PC-3 (cell line): Measurements from ENCODE around the gene DPM2. TPM values are rescaled to one million over a fixed set of nuclear protein-coding genes. Genes with fewer than 3 reads are reported as not detected.
A peak's percentile ranks its signal among the peaks of the same experiment; 100 is the strongest.

Experiments
- ATAC-seq: fragments of 200-7000 bp; cut with Tn5 transposase; 2 replicates; pipeline ENCODE4 v1.9.1; 2020; ENCODE audit warnings: mild to moderate bottlenecking, moderate library complexity
- BruUV-seq: library from RNA; stranded (reverse); fragments of 400-500 nt; replicated peaks from 2 replicates; lab custom pipeline; 2021; lab: Mats Ljungman, UMichigan
- CTCF ChIA-PET: fragments of 300-600 bp; sonication (Branson Sonifier 250); formaldehyde crosslinking; loops from one replicate; lab custom pipeline; 2022; ENCODE audit warnings: antibody characterized with exemption; lab: Charles Lee
- POLR2A ChIA-PET: fragments of 300-600 bp; sonication (Branson Sonifier 250); formaldehyde crosslinking; loops from one replicate; lab custom pipeline; 2022; ENCODE audit warnings: antibody characterized with exemption; ENCODE audit not compliant: unreplicated experiment; lab: Charles Lee
- DNase-seq: peaks from one replicate; pipeline ENCODE4 v3.0.0-alpha.2; 2015
- H2AFZ ChIP-seq: fragments of 300-600 bp; sonication (generic); 2 replicates; pipeline ENCODE4 v1.6.0; 2016; ENCODE audit warnings: antibody characterized with exemption, low read length
- H3F3A ChIP-seq: fragments of 300-600 bp; sonication (generic); one replicate; pipeline ENCODE4 v1.6.0; 2017; ENCODE audit warnings: antibody characterized with exemption, low read length, control low read depth, mild to moderate bottlenecking; ENCODE audit not compliant: unreplicated experiment
- H3K27ac ChIP-seq: fragments of 300-600 bp; sonication (generic); 2 replicates; pipeline ENCODE4 v1.5.1; 2016; ENCODE audit warnings: mild to moderate bottlenecking, low read length
- H3K27me3 ChIP-seq: fragments of 300-600 bp; sonication (generic); 2 replicates; pipeline ENCODE4 v1.6.1; 2016; ENCODE audit warnings: low read length, mixed read lengths
- H3K36me3 ChIP-seq: fragments of 300-600 bp; sonication (generic); 2 replicates; pipeline ENCODE4 v1.6.1; 2016; ENCODE audit warnings: low read depth, mixed run types, low read length, mixed read lengths
- H3K4me1 ChIP-seq: fragments of 300-600 bp; sonication (generic); 2 replicates; pipeline ENCODE4 v1.5.1; 2016; ENCODE audit warnings: low read length; ENCODE audit not compliant: insufficient read depth
- H3K4me2 ChIP-seq: fragments of 300-600 bp; sonication (generic); 2 replicates; pipeline ENCODE4 v1.6.0; 2016; ENCODE audit warnings: low read length
- H3K4me3 ChIP-seq: fragments of 300-600 bp; sonication (generic); 2 replicates; pipeline ENCODE4 v1.5.1; 2016; ENCODE audit warnings: mild to moderate bottlenecking, low read length, mixed read lengths
- H3K79me2 ChIP-seq: fragments of 300-600 bp; sonication (generic); 2 replicates; pipeline ENCODE4 v1.6.1; 2017; ENCODE audit warnings: low read length, mixed read lengths
- H3K9ac ChIP-seq: fragments of 300-600 bp; sonication (generic); 2 replicates; pipeline ENCODE4 v1.6.0; 2016; ENCODE audit warnings: mild to moderate bottlenecking, low read length
- H3K9me2 ChIP-seq: fragments of 300-600 bp; sonication (generic); replicated peaks from 2 replicates; pipeline ENCODE4 v1.6.1; 2016; ENCODE audit warnings: mixed run types, low read length, mixed read lengths
- H3K9me3 ChIP-seq: fragments of 300-600 bp; sonication (generic); 2 replicates; pipeline ENCODE4 v1.6.1; 2016; ENCODE audit warnings: low read length, mixed read lengths
- H4K20me1 ChIP-seq: fragments of 300-600 bp; sonication (generic); 2 replicates; pipeline ENCODE4 v1.6.1; 2016; ENCODE audit warnings: low read length, mixed read lengths
- CTCF ChIP-seq: fragments of 300-600 bp; sonication (generic); conservative IDR thresholded peaks from 2 replicates; pipeline ENCODE4 v1.5.1; 2017; ENCODE audit warnings: antibody characterized with exemption, low read depth, mild to moderate bottlenecking, low read length
- EZH2 ChIP-seq: fragments of 300-600 bp; sonication (generic); IDR thresholded peaks from one replicate; pipeline ENCODE4 v1.6.1; 2017; ENCODE audit warnings: antibody characterized with exemption, mild to moderate bottlenecking, low read length; ENCODE audit not compliant: unreplicated experiment
- EZH2phosphoT487 ChIP-seq: fragments of 300-600 bp; sonication (generic); IDR thresholded peaks from 2 replicates; pipeline ENCODE4 v1.6.1; 2018; ENCODE audit warnings: mild to moderate bottlenecking, antibody characterized with exemption, low read length, borderline replicate concordance
- intact Hi-C: fragments of 100-400 bp; cut with micrococcal nuclease; formaldehyde crosslinking; loops from 2 replicates; pipeline ENCODE4 v1.9.0; 2023
- total RNA-seq: library from RNA; depleted of rRNA; stranded (reverse); fragments of >200 nt; gene quantifications from 2 replicates; pipeline ENCODE4 v1.2.3, GENCODE V29; 2014

DPM2 gene
- total RNA-seq, 1 experiment from 2014 or later = 33.0 TPM

GRCh38 chr9:127945338-127945737 is 7.7 kb upstream of the DPM2 start:
- Histone ChIP-seq H3K27ac (no peak overlapping the region), H4K20me1 (no peaks in the 10 kb centered on the region), H3K9me3 (no peaks in the 10 kb centered on the region), H3K27me3 (no peaks in the 10 kb centered on the region), H3K4me1 (no peaks in the 10 kb centered on the region), H3F3A (no peaks in the 10 kb centered on the region), H3K4me3 (no peak overlapping the region), H3K36me3 (no peaks in the 10 kb centered on the region), H3K79me2 (no peaks in the 10 kb centered on the region), H3K9ac (no peak overlapping the region), H3K9me2 (no peaks in the 10 kb centered on the region), H3K4me2 (no peak overlapping the region), H2AFZ (no peak overlapping the region)
- ATAC-seq (no peak), DNase-seq (no peak)
- ChIA-PET CTCF (no interaction called here), POLR2A (no interaction called here)
- TF ChIP-seq EZH2 (no peak), EZH2phosphoT487 (no peak), CTCF (no peak)
- intact Hi-C loops = no loop called here
- no TSS peak for BruUV-seq

DNA sequence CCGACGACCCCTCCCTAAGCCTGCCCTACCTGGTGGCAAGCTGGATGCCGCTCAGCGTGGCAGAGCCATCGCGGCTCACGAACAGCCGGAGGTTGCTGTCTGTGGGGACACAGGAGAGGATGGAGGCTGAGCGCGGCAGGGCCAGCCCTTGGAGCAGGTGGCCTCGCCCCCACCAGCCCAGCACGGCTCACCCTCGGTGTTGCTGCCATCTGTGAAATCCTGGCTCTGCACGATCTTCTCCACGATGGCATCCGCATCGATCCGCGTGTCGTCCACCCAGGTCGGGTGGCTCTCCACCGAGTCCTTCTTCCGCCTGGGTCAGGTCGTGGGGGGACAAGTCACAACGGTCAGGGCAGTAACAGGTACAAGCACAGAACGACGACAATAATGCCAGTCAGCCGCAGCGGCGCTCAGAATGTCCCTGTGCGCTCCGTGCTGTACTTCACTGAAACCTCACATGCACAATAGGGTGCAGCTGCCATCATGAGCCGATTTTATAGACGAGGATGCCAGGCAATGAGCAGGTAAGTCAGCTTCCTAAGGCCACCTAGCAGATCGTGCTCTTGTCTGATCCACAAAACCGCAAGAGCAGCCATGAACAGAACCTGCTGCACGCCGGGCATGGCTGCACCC is 7.0 kb upstream of the DPM2 start:
- Histone ChIP-seq H3K27ac (no peak overlapping the region), H3K27me3 (no peaks in the 10 kb centered on the region), H3K36me3 (no peaks in the 10 kb centered on the region), H3K9ac (no peak overlapping the region), H3K4me1 (no peaks in the 10 kb centered on the region), H2AFZ (no peak overlapping the region), H3K9me3 (no peaks in the 10 kb centered on the region), H3K4me3 (no peak overlapping the region), H4K20me1 (no peaks in the 10 kb centered on the region), H3K4me2 (no peak overlapping the region), H3F3A (no peaks in the 10 kb centered on the region), H3K9me2 (no peaks in the 10 kb centered on the region), H3K79me2 (no peaks in the 10 kb centered on the region)
- DNase-seq (no peak), ATAC-seq (no peak)
- TF ChIP-seq EZH2 (no peak), EZH2phosphoT487 (no peak), CTCF (no peak)
- CTCF ChIA-PET = interaction anchor here (1.7 kb wide), 1 partner anchor 91 kb away, joined by 13 read pairs; no protein-coding TSS in a partner anchor
- BruUV-seq = no TSS peak
- POLR2A ChIA-PET = no interaction called here
- intact Hi-C loops = no loop called here

DNA sequence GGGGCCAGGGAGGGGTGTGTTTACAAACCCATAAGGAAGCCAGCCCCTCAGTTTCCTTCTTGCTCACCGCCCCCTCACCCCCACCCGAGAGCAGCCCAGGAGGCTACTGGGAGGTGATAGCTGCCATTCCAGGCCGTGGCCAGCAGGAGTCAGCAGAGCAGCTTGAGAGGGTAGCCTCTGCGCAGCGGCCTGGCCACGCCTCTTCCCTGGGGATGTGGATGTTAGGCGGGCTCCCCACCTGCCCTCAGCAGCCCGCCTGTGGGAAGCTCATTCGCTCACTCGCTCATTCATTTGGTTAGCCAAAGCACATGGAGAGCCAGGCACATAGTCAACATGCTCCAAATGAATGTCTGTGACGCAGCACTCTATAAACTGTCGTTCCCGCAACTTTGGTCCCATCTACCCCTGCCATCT is 6.1 kb upstream of the DPM2 start:
- Histone ChIP-seq H4K20me1 (no peaks in the 10 kb centered on the region), H3K4me1 (no peaks in the 10 kb centered on the region), H3K36me3 (no peaks in the 10 kb centered on the region), H3K9me3 (no peaks in the 10 kb centered on the region), H3K79me2 (no peaks in the 10 kb centered on the region), H3F3A (no peaks in the 10 kb centered on the region), H3K9me2 (no peaks in the 10 kb centered on the region), H3K9ac (no peak overlapping the region), H3K4me2 (no peak overlapping the region), H2AFZ (no peak overlapping the region), H3K4me3 (no peak overlapping the region), H3K27me3 (no peaks in the 10 kb centered on the region), H3K27ac (no peak overlapping the region)
- intact Hi-C loops = loop anchor here (2.0 kb wide), 2 partner anchors 35 to 91 kb away; no protein-coding TSS in a partner anchor
- DNase-seq = peak; percentile 77
- no TSS peak for BruUV-seq
- ChIA-PET POLR2A (no interaction called here), CTCF (interaction anchor here (1.7 kb wide), 1 partner anchor 92 kb away, joined by 13 read pairs; no protein-coding TSS in a partner anchor)
- peak; percentile 84 for TF ChIP-seq CTCF
- no peak for TF ChIP-seq EZH2
- peak; percentile 92 for ATAC-seq
